Spinal cord (tissue), 10 donors: Measurements from ENCODE around the gene FZD1. TPM values are rescaled to one million over a fixed set of nuclear protein-coding genes. Genes with fewer than 3 reads are reported as not detected.
A peak's percentile ranks its signal among the peaks of the same experiment; 100 is the strongest.

ENCODE experiments used
- DNase-seq, 6 donors: peaks; one replicate each; pipeline versions ENCODE4 v3.0.0 to v3.0.0-alpha.2; 2013 to 2015; ENCODE audit warnings: low spot score in 6 of 6, low read depth in 4 of 6
- H3K27ac ChIP-seq: one replicate; pipeline ENCODE4 v1.5.1; 2013; ENCODE audit warnings: low read depth, low read length, control low read depth
- H3K27me3 ChIP-seq: one replicate; pipeline ENCODE4 v1.6.1; 2013; ENCODE audit warnings: low read length; ENCODE audit not compliant: control insufficient read depth, insufficient read depth
- H3K36me3 ChIP-seq: one replicate; pipeline ENCODE4 v1.6.1; 2013; ENCODE audit warnings: low read length; ENCODE audit not compliant: control insufficient read depth, insufficient read depth
- H3K4me1 ChIP-seq: one replicate; pipeline ENCODE4 v1.6.1; 2013; ENCODE audit warnings: low read length; ENCODE audit not compliant: control insufficient read depth, insufficient read depth
- H3K4me3 ChIP-seq: one replicate; pipeline ENCODE4 v1.5.1; 2013; ENCODE audit warnings: low read depth, low read length, control low read depth
- H3K9me3 ChIP-seq: one replicate; pipeline ENCODE4 v1.6.1; 2013; ENCODE audit warnings: low read length; ENCODE audit not compliant: control insufficient read depth, insufficient read depth
- WGBS: methylation state at CpG from one replicate; pipeline ENCODE4 v1.1.5; 2013; ENCODE audit warnings: missing lambda C conversion rate; ENCODE audit not compliant: insufficient coverage; 5-methylcytosine and 5-hydroxymethylcytosine counted together
- polyA plus RNA-seq, 2 donors: library from polyadenylated mRNA; unstranded; fragments of 120-200 nt; gene quantifications; one replicate each; pipeline ENCODE4 v1.2.1, GENCODE V29; 2013; ENCODE audit not compliant: insufficient read length in 2 of 2
- total RNA-seq, 2 donors: library from RNA; depleted of rRNA in 1 of 2; stranded (reverse); fragments of 120-200 nt in 1 of 2; fragments of >200 nt in 1 of 2; gene quantifications; one replicate each; pipeline versions ENCODE4 v1.2.3 to v1.2.4, GENCODE V29; 2013 to 2014
- donor health status: healthy.

FZD1 gene
- total and polyA plus RNA-seq, 4 donors: 11.4 to 26.3 (median 18.1) TPM

DNA sequence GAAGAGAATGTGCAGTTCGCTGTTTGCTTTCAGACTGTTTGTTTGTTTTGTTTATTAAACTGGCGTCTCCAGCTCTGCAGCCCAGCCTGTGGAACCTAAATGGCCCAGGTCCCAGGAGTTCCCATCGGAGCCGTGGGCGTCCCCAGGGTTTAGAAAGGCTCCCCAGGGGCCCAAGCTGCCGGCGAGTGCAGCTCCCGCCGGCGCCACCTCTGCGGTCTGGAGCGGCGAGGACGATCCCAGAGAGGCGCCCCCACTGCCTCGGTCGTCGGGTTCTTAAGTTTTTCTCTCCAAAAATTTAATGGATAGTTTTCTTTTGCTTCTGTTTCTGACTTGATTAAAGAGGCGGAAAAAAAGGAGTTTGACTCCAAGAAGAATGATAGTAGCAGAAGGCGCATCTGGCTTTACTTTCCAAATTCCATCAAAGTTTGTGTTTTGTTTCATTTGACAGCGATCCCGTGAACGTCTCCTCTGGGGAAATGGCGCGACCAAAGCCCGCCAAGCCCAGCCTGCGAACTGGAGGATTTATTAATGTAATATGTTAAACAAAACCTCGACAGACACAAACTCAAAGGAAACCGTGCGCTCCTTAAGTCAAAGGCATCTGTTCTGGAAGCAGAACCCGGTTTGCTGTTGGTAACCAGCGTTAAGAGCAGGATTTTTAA is 718 bp upstream of the FZD1 start:
- H3K36me3 ChIP-seq: peaks cover 10% of the 10 kb centered on the region
- peaks cover 29% of the 10 kb centered on the region for H3K27me3 ChIP-seq
- H3K9me3 ChIP-seq: no peaks in the 10 kb centered on the region
- peaks cover 31% of the 10 kb centered on the region for H3K4me1 ChIP-seq
- DNase-seq: peak in 3 of 6 donors; percentile 39 to 66 (median 47)
- WGBS: 0% methylated on average over 16 of the region's 32 CpGs
- peak overlapping the region; percentile 66 for H3K4me3 ChIP-seq
- peak overlapping the region; percentile 94 for H3K27ac ChIP-seq

DNA sequence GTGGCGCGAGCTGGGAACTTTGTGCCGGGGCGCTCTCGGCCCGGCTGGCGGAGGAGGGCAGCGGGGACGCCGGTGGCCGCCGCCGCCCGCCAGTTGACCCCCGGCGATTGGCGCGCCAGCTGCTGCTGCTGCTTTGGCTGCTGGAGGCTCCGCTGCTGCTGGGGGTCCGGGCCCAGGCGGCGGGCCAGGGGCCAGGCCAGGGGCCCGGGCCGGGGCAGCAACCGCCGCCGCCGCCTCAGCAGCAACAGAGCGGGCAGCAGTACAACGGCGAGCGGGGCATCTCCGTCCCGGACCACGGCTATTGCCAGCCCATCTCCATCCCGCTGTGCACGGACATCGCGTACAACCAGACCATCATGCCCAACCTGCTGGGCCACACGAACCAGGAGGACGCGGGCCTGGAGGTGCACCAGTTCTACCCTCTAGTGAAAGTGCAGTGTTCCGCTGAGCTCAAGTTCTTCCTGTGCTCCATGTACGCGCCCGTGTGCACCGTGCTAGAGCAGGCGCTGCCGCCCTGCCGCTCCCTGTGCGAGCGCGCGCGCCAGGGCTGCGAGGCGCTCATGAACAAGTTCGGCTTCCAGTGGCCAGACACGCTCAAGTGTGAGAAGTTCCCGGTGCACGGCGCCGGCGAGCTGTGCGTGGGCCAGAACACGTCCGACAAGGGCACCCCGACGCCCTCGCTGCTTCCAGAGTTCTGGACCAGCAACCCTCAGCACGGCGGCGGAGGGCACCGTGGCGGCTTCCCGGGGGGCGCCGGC is 870 bp downstream of the FZD1 start:
- peak in 3 of 6 donors; percentile 51 to 85 (median 81) for DNase-seq
- H3K4me1 ChIP-seq: peaks cover 31% of the 10 kb centered on the region
- H3K9me3 ChIP-seq: no peaks in the 10 kb centered on the region
- H3K27ac ChIP-seq: peak overlapping the region; percentile 94
- H3K36me3 ChIP-seq: peaks cover 10% of the 10 kb centered on the region
- peak overlapping the region; percentile 66 for H3K4me3 ChIP-seq
- under 1% methylated on average over 78 of the region's 78 CpGs for whole genome bisulfite sequencing
- peaks cover 29% of the 10 kb centered on the region for H3K27me3 ChIP-seq

DNA sequence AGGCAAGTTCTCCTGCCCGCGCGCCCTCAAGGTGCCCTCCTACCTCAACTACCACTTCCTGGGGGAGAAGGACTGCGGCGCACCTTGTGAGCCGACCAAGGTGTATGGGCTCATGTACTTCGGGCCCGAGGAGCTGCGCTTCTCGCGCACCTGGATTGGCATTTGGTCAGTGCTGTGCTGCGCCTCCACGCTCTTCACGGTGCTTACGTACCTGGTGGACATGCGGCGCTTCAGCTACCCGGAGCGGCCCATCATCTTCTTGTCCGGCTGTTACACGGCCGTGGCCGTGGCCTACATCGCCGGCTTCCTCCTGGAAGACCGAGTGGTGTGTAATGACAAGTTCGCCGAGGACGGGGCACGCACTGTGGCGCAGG is 1.4 kb downstream of the FZD1 start:
- Histone ChIP-seq H3K36me3 (peaks cover 10% of the 10 kb centered on the region), H3K4me3 (peak overlapping the region; percentile 66), H3K27ac (peak overlapping the region; percentile 59), H3K9me3 (no peaks in the 10 kb centered on the region), H3K27me3 (peaks cover 29% of the 10 kb centered on the region), H3K4me1 (peaks cover 31% of the 10 kb centered on the region)
- DNase-seq: peak in 1 of 6 donors; percentile 27
- 5% methylated on average over 31 of the region's 31 CpGs for WGBS

DNA sequence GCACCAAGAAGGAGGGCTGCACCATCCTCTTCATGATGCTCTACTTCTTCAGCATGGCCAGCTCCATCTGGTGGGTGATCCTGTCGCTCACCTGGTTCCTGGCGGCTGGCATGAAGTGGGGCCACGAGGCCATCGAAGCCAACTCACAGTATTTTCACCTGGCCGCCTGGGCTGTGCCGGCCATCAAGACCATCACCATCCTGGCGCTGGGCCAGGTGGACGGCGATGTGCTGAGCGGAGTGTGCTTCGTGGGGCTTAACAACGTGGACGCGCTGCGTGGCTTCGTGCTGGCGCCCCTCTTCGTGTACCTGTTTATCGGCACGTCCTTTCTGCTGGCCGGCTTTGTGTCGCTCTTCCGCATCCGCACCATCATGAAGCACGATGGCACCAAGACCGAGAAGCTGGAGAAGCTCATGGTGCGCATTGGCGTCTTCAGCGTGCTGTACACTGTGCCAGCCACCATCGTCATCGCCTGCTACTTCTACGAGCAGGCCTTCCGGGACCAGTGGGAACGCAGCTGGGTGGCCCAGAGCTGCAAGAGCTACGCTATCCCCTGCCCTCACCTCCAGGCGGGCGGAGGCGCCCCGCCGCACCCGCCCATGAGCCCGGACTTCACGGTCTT is 1.9 kb downstream of the FZD1 start:
- Histone ChIP-seq H3K9me3 (no peaks in the 10 kb centered on the region), H3K27ac (peak overlapping the region; percentile 59), H3K36me3 (peaks cover 10% of the 10 kb centered on the region), H3K4me1 (peaks cover 31% of the 10 kb centered on the region), H3K27me3 (peaks cover 29% of the 10 kb centered on the region), H3K4me3 (peak overlapping the region; percentile 66)
- DNase-seq: peak in 2 of 6 donors; percentile 57 to 72
- 11% methylated on average over 43 of the region's 43 CpGs for WGBS

DNA sequence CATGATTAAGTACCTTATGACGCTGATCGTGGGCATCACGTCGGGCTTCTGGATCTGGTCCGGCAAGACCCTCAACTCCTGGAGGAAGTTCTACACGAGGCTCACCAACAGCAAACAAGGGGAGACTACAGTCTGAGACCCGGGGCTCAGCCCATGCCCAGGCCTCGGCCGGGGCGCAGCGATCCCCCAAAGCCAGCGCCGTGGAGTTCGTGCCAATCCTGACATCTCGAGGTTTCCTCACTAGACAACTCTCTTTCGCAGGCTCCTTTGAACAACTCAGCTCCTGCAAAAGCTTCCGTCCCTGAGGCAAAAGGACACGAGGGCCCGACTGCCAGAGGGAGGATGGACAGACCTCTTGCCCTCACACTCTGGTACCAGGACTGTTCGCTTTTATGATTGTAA is 2.5 kb downstream of the FZD1 start:
- Histone ChIP-seq H3K27ac (peak overlapping the region; percentile 59), H3K36me3 (peaks cover 10% of the 10 kb centered on the region), H3K27me3 (peaks cover 29% of the 10 kb centered on the region), H3K4me3 (peak overlapping the region; percentile 66), H3K4me1 (peaks cover 31% of the 10 kb centered on the region), H3K9me3 (no peaks in the 10 kb centered on the region)
- DNase-seq: peak in 2 of 6 donors; percentile 37 to 38
- WGBS: 15% methylated on average over 20 of the region's 20 CpGs

DNA sequence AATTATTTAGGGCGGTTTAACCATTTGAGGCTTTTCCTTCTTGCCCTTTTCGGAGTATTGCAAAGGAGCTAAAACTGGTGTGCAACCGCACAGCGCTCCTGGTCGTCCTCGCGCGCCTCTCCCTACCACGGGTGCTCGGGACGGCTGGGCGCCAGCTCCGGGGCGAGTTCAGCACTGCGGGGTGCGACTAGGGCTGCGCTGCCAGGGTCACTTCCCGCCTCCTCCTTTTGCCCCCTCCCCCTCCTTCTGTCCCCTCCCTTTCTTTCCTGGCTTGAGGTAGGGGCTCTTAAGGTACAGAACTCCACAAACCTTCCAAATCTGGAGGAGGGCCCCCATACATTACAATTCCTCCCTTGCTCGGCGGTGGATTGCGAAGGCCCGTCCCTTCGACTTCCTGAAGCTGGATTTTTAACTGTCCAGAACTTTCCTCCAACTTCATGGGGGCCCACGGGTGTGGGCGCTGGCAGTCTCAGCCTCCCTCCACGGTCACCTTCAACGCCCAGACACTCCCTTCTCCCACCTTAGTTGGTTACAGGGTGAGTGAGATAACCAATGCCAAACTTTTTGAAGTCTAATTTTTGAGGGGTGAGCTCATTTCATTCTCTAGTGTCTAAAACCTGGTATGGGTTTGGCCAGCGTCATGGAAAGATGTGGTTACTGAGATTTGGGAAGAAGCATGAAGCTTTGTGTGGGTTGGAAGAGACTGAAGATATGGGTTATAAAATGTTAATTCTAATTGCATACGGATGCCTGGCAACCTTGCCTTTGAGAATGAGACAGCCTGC is 3.1 kb downstream of the FZD1 start:
- 22% methylated on average over 23 of the region's 29 CpGs for WGBS
- Histone ChIP-seq H3K36me3 (peaks cover 10% of the 10 kb centered on the region), H3K27ac (peak overlapping the region; percentile 43)

DNA sequence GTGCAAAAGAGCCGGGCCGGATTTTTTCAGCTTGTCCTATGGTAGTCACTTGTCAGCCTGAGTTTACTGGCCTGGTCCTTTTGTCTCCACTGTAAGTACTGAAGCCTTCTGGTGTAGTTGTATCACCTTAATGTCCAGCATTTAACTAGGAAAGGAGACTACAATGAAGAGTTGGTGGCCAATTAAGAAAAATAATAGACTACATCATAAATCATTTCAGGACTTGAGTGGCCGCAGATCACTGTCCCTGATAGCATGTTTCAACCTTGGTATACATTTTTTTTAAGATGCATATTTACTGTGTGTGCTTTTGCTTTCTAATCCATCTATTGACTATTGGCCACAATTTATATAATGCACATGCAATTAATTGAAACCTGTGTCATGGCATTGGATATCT is 6.1 kb downstream of the FZD1 start:
- Histone ChIP-seq H3K4me1 (peaks cover 22% of the 10 kb centered on the region), H3K36me3 (peaks cover 10% of the 10 kb centered on the region), H3K27ac (no peak overlapping the region), H3K27me3 (peaks cover 23% of the 10 kb centered on the region), H3K9me3 (no peaks in the 10 kb centered on the region), H3K4me3 (no peak overlapping the region)
- no peak for DNase-seq
- whole genome bisulfite sequencing: 65% methylated on average over 2 of the region's 3 CpGs

More for the DNA sequence above, 3.1 kb downstream of the FZD1 start:
- DNase-seq: peak in 2 of 6 donors; percentile 13 to 24
- Histone ChIP-seq H3K4me3 (peak overlapping the region; percentile 66), H3K4me1 (peaks cover 31% of the 10 kb centered on the region), H3K9me3 (no peaks in the 10 kb centered on the region), H3K27me3 (peaks cover 29% of the 10 kb centered on the region)

DNA sequence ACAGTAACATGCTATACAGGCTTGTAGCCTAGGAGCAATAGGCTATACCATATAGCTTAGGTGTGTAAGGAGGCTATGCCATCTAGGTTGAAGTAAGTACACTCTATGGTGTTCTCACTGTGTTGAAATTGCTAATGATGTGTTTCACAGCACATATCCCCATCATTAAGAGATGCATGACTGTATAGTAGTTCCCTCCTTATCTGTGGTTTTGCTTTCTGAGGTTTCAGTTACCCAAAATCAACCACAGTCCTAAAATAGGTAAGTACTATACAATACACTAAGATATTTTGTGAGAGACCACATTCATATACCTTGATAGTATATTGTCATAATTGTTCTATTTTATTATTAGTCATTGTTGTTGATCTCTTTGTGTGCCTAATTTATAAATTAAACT is 12.7 kb downstream of the FZD1 start:
- no peaks in the 10 kb centered on the region for H3K36me3 ChIP-seq
- H3K27me3 ChIP-seq: no peaks in the 10 kb centered on the region
- DNase-seq: no peak
- H3K9me3 ChIP-seq: no peaks in the 10 kb centered on the region
- H3K27ac ChIP-seq: no peak overlapping the region
- no peaks in the 10 kb centered on the region for H3K4me1 ChIP-seq
- no peak overlapping the region for H3K4me3 ChIP-seq

DNA sequence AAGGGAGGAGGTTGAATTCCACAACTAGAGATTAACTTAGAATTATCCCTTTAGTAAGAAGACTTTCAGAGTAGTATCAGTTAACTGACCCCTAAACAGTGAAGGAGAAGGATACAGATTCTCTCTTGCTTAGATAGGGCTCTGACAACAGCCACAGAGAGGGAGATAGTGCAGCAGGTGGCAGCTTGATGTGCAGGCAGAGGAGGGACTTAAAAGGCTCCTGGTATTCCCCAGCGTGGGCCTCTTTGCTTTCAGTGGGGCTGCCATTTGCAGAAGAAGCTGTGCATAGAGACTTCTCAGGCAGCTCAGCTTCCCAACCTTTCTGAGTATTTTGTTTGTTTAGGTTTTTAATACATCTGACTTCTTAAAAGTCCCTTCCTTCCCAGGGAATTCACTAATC is 16.0 kb downstream of the FZD1 start:
- no CpG with 5 or more reads among the region's 1 CpG for WGBS
- Histone ChIP-seq H3K9me3 (no peaks in the 10 kb centered on the region), H3K4me3 (no peak overlapping the region), H3K27ac (no peak overlapping the region), H3K27me3 (no peaks in the 10 kb centered on the region), H3K4me1 (no peaks in the 10 kb centered on the region), H3K36me3 (no peaks in the 10 kb centered on the region)
- DNase-seq: no peak
